Measurements from ENCODE around the gene TARBP1. TPM values are rescaled to one million over a fixed set of nuclear protein-coding genes. Genes with fewer than 3 reads are reported as not detected.

The TARBP1 gene
- total RNA-seq, 4 donors from 2014 or later = 5.8 to 11.1 (median 9.8) TPM

GRCh38 chr1:234475167-234475793 lies 3.7 kb downstream of the TARBP1 start:
- H3K27me3 ChIP-seq = no peaks in the 10 kb centered on the region
- WGBS = 83% methylated on average over 12 of the region's 12 CpGs
- H3K36me3 ChIP-seq = no peaks in the 10 kb centered on the region
- peaks cover 0 to 27% (median 16%) of the 10 kb centered on the region in 4 donors for H3K4me1 ChIP-seq
- intact Hi-C loops (cut with DNase I) = no loop called here
- H3K4me3 ChIP-seq = no peak overlapping the region
- no peak for DNase-seq (ENCODE audit: extremely low spot score)
- TF ChIP-seq POLR2A (IDR thresholded peaks at IDR 0.05; ENCODE audit: low read depth) = no peak
- no peak for TF ChIP-seq POLR2AphosphoS5 (IDR thresholded peaks at IDR 0.05)
- TF ChIP-seq, protein P1, sequence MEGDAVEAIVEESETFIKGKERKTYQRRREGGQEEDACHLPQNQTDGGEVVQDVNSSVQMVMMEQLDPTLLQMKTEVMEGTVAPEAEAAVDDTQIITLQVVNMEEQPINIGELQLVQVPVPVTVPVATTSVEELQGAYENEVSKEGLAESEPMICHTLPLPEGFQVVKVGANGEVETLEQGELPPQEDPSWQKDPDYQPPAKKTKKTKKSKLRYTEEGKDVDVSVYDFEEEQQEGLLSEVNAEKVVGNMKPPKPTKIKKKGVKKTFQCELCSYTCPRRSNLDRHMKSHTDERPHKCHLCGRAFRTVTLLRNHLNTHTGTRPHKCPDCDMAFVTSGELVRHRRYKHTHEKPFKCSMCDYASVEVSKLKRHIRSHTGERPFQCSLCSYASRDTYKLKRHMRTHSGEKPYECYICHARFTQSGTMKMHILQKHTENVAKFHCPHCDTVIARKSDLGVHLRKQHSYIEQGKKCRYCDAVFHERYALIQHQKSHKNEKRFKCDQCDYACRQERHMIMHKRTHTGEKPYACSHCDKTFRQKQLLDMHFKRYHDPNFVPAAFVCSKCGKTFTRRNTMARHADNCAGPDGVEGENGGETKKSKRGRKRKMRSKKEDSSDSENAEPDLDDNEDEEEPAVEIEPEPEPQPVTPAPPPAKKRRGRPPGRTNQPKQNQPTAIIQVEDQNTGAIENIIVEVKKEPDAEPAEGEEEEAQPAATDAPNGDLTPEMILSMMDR (IDR thresholded peaks at IDR 0.05) = no peak
- TF ChIP-seq EP300 (IDR thresholded peaks at IDR 0.05) = no peak
- no peaks in the 10 kb centered on the region for H3K9me3 ChIP-seq
- no peak overlapping the region for H3K27ac ChIP-seq (replicated peaks in 1 of 4)

GRCh38 chr1:234474375-234474774 lies 4.6 kb downstream of the TARBP1 start:
- intact Hi-C loops (cut with DNase I) = no loop called here
- Histone ChIP-seq H3K4me3 (no peak overlapping the region), H3K9me3 (no peaks in the 10 kb centered on the region), H3K36me3 (peaks cover 0 to 4% (median 0%) of the 10 kb centered on the region in 4 donors), H3K4me1 (peaks cover 0 to 25% (median 16%) of the 10 kb centered on the region in 4 donors), H3K27ac (replicated peaks in 1 of 4) (no peak overlapping the region), H3K27me3 (no peaks in the 10 kb centered on the region)
- 56% methylated on average over 2 of the region's 2 CpGs for WGBS
- DNase-seq (ENCODE audit: extremely low spot score) = no peak
- TF ChIP-seq EP300 (IDR thresholded peaks at IDR 0.05) = no peak
- TF ChIP-seq, protein P1 (IDR thresholded peaks at IDR 0.05) = no peak
- TF ChIP-seq POLR2AphosphoS5 (IDR thresholded peaks at IDR 0.05) = no peak
- no peak for TF ChIP-seq POLR2A (IDR thresholded peaks at IDR 0.05; ENCODE audit: low read depth)

DNA sequence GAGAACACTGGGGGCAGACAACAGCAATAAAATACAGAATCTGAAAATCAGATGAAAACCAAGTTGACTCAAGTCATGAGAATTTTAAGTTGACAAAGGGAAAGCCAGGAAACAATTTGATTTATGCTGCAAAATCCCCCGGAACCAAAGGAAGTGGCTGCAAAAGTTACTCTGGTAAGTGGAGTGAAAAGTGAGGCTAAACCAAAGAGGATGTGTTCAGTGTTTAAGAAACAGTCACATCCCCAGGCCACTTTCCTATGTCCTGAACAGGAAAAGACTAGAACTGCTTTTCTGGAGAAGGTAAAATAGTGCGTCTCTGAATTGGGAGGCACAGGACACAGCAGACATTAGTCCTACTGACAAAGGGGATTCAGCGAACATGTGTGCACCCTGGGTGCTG lies 5.9 kb downstream of the TARBP1 start:
- intact Hi-C loops (cut with DNase I) = no loop called here
- Histone ChIP-seq H3K4me3 (no peak overlapping the region), H3K36me3 (peaks cover 0 to 4% (median 0%) of the 10 kb centered on the region in 4 donors), H3K9me3 (no peaks in the 10 kb centered on the region), H3K27me3 (no peaks in the 10 kb centered on the region), H3K4me1 (peaks cover 0 to 16% (median 11%) of the 10 kb centered on the region in 4 donors), H3K27ac (replicated peaks in 1 of 4) (no peak overlapping the region)
- DNase-seq (ENCODE audit: extremely low spot score) = no peak
- 57% methylated on average over 3 of the region's 3 CpGs for WGBS
- TF ChIP-seq POLR2A (IDR thresholded peaks at IDR 0.05; ENCODE audit: low read depth) = no peak
- no peak for TF ChIP-seq POLR2AphosphoS5 (IDR thresholded peaks at IDR 0.05)
- TF ChIP-seq EP300 (IDR thresholded peaks at IDR 0.05) = no peak
- TF ChIP-seq, protein P1 (IDR thresholded peaks at IDR 0.05) = no peak

GRCh38 chr1:234469376-234469775 lies 9.6 kb downstream of the TARBP1 start:
- no peaks in the 10 kb centered on the region for H3K27me3 ChIP-seq
- H3K36me3 ChIP-seq = peaks cover 5 to 32% (median 16%) of the 10 kb centered on the region in 4 donors
- no peaks in the 10 kb centered on the region for H3K9me3 ChIP-seq
- intact Hi-C loops (cut with DNase I) = no loop called here
- peaks cover 0 to 4% (median 0%) of the 10 kb centered on the region in 4 donors for H3K4me1 ChIP-seq
- TF ChIP-seq EP300 (IDR thresholded peaks at IDR 0.05) (no peak), POLR2A (IDR thresholded peaks at IDR 0.05; ENCODE audit: low read depth) (no peak), POLR2AphosphoS5 (IDR thresholded peaks at IDR 0.05) (no peak)
- TF ChIP-seq, protein P1 (IDR thresholded peaks at IDR 0.05) = no peak
- no peak overlapping the region for H3K4me3 ChIP-seq
- DNase-seq (ENCODE audit: extremely low spot score) = no peak
- H3K27ac ChIP-seq (replicated peaks in 1 of 4) = no peak overlapping the region

- H3K4me1 ChIP-seq = no peaks in the 10 kb centered on the region
- WGBS = 91% methylated on average over 1 of the region's 1 CpG
- TF ChIP-seq EP300 (IDR thresholded peaks at IDR 0.05) (no peak), POLR2AphosphoS5 (IDR thresholded peaks at IDR 0.05) (no peak), POLR2A (IDR thresholded peaks at IDR 0.05; ENCODE audit: low read depth) (no peak)
- TF ChIP-seq, protein P1 (IDR thresholded peaks at IDR 0.05) = no peak
These were observed 10.4 kb downstream of the TARBP1 start for GRCh38 chr1:234468580-234468979.

More at GRCh38 chr1:234468580-234468979, 10.4 kb downstream of the TARBP1 start:
- H3K9me3 ChIP-seq = no peaks in the 10 kb centered on the region
- no peaks in the 10 kb centered on the region for H3K27me3 ChIP-seq
- H3K36me3 ChIP-seq = peaks cover 5 to 34% (median 19%) of the 10 kb centered on the region in 4 donors
- DNase-seq (ENCODE audit: extremely low spot score) = no peak
- intact Hi-C loops (cut with DNase I) = no loop called here
- no peak overlapping the region for H3K27ac ChIP-seq (replicated peaks in 1 of 4)
- H3K4me3 ChIP-seq = no peak overlapping the region
